Smooth muscle cell (in vitro differentiated cells): Measurements from ENCODE around the gene CCDC184. TPM values are rescaled to one million over a fixed set of nuclear protein-coding genes. Genes with fewer than 3 reads are reported as not detected.

Experiments
- DNase-seq: peaks from one replicate; lab custom pipeline; 2025; ENCODE audit not compliant: unreplicated experiment; lab: John Stamatoyannopoulos, UW
- H2AFZ ChIP-seq: fragments of 200-600 bp; sonication (generic); 2 replicates; pipeline ENCODE4 v1.6.0; 2016; ENCODE audit warnings: antibody characterized with exemption, low read depth, mild to moderate bottlenecking
- H3F3A ChIP-seq: fragments of 200-600 bp; sonication (generic); 2 replicates; pipeline ENCODE4 v1.6.0; 2017; ENCODE audit warnings: antibody characterized with exemption, low read depth
- H3K27ac ChIP-seq: fragments of 200-600 bp; sonication (generic); 2 replicates; pipeline ENCODE4 v1.5.1; 2016; ENCODE audit warnings: low read depth, mild to moderate bottlenecking
- H3K27me3 ChIP-seq: fragments of 200-600 bp; sonication (generic); 2 replicates; pipeline ENCODE4 v1.6.1; 2016; ENCODE audit warnings: low read depth, mild to moderate bottlenecking
- H3K36me3 ChIP-seq: fragments of 200-600 bp; sonication (generic); 2 replicates; pipeline ENCODE4 v1.5.1; 2016; ENCODE audit warnings: low read depth
- H3K4me1 ChIP-seq: fragments of 200-600 bp; sonication (generic); 2 replicates; pipeline ENCODE4 v1.5.1; 2016; ENCODE audit warnings: low read depth
- H3K4me2 ChIP-seq: fragments of 200-600 bp; sonication (generic); 2 replicates; pipeline ENCODE4 v1.6.0; 2016; ENCODE audit warnings: mild to moderate bottlenecking
- H3K4me3 ChIP-seq: fragments of 200-600 bp; sonication (generic); 2 replicates; pipeline ENCODE4 v1.5.1; 2016; ENCODE audit warnings: mild to moderate bottlenecking
- H3K79me2 ChIP-seq: fragments of 200-600 bp; sonication (generic); 2 replicates; pipeline ENCODE4 v1.6.0; 2016; ENCODE audit warnings: low read depth, mild to moderate bottlenecking
- H3K9ac ChIP-seq: fragments of 200-600 bp; sonication (generic); 2 replicates; pipeline ENCODE4 v1.6.0; 2016; ENCODE audit warnings: low read depth
- H3K9me3 ChIP-seq: fragments of 200-600 bp; sonication (generic); replicated peaks from 2 replicates; pipeline ENCODE4 v1.5.1; 2016; ENCODE audit warnings: low read depth
- H4K20me1 ChIP-seq: fragments of 200-600 bp; sonication (generic); 2 replicates; pipeline ENCODE4 v1.6.0; 2016; ENCODE audit warnings: low read depth
- CTCF ChIP-seq: fragments of 200-600 bp; sonication (generic); IDR thresholded peaks from 2 replicates; pipeline ENCODE4 v1.5.1; 2017; ENCODE audit warnings: borderline replicate concordance, mild to moderate bottlenecking, antibody characterized with exemption; ENCODE audit not compliant: insufficient read depth, poor library complexity, severe bottlenecking
- WGBS: methylation state at CpG from one replicate; pipeline ENCODE4 v1.1.7; 2016; ENCODE audit warnings: low lambda C conversion rate; 5-methylcytosine and 5-hydroxymethylcytosine counted together
- polyA plus RNA-seq: library from polyadenylated mRNA; unstranded; fragments of >200 nt; fragmentation: Nextera tagmentation; extraction: Ambion mirVana; gene quantifications from 2 replicates; pipeline ENCODE4 v1.2.1, GENCODE V29; 2016
- total RNA-seq: library from RNA; depleted of rRNA; stranded (reverse); fragments of >200 nt; gene quantifications from 2 replicates; pipeline ENCODE4 v1.2.3, GENCODE V29; 2014

Gene CCDC184
- total and polyA plus RNA-seq, 2 experiments from 2014 or later: 23.7 to 74.1 TPM

DNA sequence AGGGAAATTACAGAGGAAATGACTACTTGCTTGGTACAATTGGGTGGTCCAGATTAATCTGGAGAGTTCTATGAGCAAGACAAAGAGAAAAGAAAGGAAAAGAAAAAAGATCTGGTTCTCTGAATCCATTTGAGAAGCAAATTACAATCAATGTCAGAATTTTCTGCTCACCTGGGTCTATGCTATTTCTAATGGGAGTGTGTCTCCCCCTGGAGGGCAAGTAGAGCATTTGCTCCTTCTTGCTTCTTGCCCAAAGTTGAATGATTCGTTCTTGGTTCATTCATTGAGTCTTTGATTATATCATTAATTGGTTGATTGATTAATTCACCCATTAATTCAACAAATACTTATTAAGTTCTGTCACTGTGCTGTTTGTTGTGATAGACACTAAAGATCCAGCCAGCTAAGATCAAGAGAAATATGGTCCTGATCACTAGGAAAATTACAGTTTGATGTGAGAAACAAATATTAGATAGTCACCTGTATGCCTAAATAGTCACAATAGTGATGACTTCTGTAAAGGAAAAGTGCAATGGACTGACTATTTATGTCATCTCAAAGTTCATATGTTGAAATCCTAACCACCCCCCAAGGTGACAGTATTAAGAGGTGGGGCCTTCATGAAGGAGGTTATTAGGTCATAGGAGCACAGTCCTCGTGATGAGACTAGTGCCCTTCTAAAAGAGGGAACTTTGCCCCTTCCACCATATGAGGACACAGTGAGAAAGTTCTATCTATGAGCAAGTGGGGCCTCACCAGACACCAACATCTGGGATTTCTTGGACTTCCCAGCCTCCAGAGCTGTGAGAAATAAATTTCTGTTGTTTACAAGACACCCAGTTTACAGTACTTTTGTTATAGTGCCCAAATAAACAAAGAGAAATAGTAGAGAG, 18.1 kb upstream of the CCDC184 start:
- Histone ChIP-seq H4K20me1 (no peaks in the 10 kb centered on the region), H3K27me3 (no peaks in the 10 kb centered on the region), H3K9ac (no peak overlapping the region), H3K27ac (no peak overlapping the region), H3K9me3 (no peaks in the 10 kb centered on the region), H3K4me1 (no peaks in the 10 kb centered on the region), H3F3A (no peaks in the 10 kb centered on the region), H3K79me2 (no peaks in the 10 kb centered on the region), H3K36me3 (no peaks in the 10 kb centered on the region), H2AFZ (no peak overlapping the region), H3K4me3 (no peak overlapping the region), H3K4me2 (no peak overlapping the region)
- WGBS: 37% methylated on average over 2 of the region's 2 CpGs
- peak; percentile 95 for TF ChIP-seq CTCF
- DNase-seq: no peak

DNA sequence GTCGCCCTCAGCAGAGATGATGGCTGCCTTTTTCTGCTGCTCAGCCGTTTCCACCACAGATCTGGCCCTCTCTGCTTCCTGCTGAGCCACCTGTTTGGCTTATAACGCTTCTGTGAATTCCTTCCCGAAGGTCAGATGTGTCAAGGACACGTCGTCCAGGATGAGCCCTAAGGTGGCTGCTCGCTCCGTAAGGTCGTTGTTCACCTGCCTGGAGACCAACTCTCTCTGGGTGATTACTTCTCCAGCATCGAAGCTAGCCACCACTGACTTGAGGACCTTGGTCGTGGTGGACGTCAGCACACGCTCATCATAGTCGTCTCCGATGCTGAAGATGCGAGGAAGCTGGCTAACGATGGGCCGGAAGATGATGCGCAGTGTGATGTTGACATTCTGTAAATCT, 14.4 kb upstream of the CCDC184 start:
- no peak overlapping the region for H3K9ac ChIP-seq
- TF ChIP-seq CTCF: no peak
- 96% methylated on average over 19 of the region's 19 CpGs for WGBS
- no peaks in the 10 kb centered on the region for H3K9me3 ChIP-seq
- H3K79me2 ChIP-seq: no peaks in the 10 kb centered on the region
- H3K27ac ChIP-seq: no peak overlapping the region
- no peaks in the 10 kb centered on the region for H3K4me1 ChIP-seq
- no peaks in the 10 kb centered on the region for H3K27me3 ChIP-seq
- H4K20me1 ChIP-seq: no peaks in the 10 kb centered on the region
- H3K4me2 ChIP-seq: no peak overlapping the region
- no peak overlapping the region for H3K4me3 ChIP-seq
- no peaks in the 10 kb centered on the region for H3F3A ChIP-seq
- H3K36me3 ChIP-seq: no peaks in the 10 kb centered on the region
- no peak overlapping the region for H2AFZ ChIP-seq
- DNase-seq: no peak

DNA sequence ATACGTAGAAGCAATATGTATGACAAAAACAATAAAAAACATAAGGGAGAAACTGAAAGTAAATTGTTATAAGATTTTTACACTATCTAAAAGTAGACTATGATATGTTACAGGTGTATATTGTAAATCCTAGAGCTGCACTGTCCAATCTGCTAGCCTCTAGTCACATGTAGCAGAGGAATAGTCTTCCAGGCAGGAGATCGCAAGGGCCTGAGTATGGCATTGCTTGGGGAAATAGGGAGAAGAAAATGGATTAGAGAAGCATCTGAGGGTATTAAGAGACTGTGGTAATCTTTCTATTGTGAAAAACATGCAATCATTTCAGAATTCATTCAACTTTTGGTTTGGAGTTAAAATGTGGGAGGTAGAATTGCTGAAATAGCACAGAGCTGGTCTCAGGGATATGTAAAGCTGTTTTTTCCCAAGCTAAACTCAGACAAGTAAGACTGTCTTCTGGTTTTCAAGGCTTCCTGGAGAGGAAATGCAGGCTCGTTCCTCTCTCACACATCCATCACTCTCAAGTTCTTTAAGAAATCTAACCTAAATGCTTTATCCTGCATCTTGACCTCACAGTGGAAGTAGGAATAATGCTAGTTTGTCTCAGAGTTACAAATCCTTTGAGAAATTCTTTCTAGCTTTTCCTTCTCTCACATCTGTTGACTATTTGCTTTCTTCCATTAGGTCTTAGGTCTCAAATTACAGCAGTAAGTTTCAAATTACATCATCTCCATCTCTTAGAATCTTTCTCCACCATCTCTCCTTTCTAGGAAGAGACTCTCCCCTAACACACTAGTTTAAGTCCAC, 7.6 kb upstream of the CCDC184 start:
- H3K27ac ChIP-seq: peak overlapping the region; percentile 45
- H3F3A ChIP-seq: peaks cover 7% of the 10 kb centered on the region
- no peak overlapping the region for H3K9ac ChIP-seq
- H4K20me1 ChIP-seq: no peaks in the 10 kb centered on the region
- H3K4me2 ChIP-seq: peak overlapping the region; percentile 72
- H3K79me2 ChIP-seq: no peaks in the 10 kb centered on the region
- no peak for DNase-seq
- H3K9me3 ChIP-seq: no peaks in the 10 kb centered on the region
- 55% methylated on average over 3 of the region's 3 CpGs for WGBS
- H3K36me3 ChIP-seq: no peaks in the 10 kb centered on the region
- peak overlapping the region; percentile 93 for H2AFZ ChIP-seq
- no peak overlapping the region for H3K4me3 ChIP-seq
- TF ChIP-seq CTCF: no peak
- peaks cover 8% of the 10 kb centered on the region for H3K27me3 ChIP-seq
- H3K4me1 ChIP-seq: peaks cover 24% of the 10 kb centered on the region
